ENCODE data around the gene MAD2L1BP. TPM values are rescaled to one million over a fixed set of nuclear protein-coding genes. Genes with fewer than 3 reads are reported as not detected.

Gene MAD2L1BP
- total and polyA plus RNA-seq, 2 of the 13 experiments (the other 11 are each of a cell fraction or from before 2014, with no cell fraction given) = 54.2 to 55.5 TPM

- in situ Hi-C loops (cut with HindIII; ENCODE audit: extremely low pct_ligation_motif_present, low pct_unique_long_range_greater_than_20kb) (no loop called here), intact Hi-C loops (cut with micrococcal nuclease; ENCODE audit: unreplicated experiment) (no loop called here)
- no peaks in the 10 kb centered on the region for H3K9me3 ChIP-seq (ENCODE audit: low read length)
- ChIA-PET POLR2A (interaction anchor here (1.7 kb wide), 1 partner anchor 19 kb away, joined by 8 read pairs; the partner anchor contains the start of gene GTPBP2), CTCF (ENCODE audit: low intra/inter-chr PET ratio, low total read pairs) (no interaction called here)
- no peaks in the 10 kb centered on the region for H3K27me3 ChIP-seq (ENCODE audit: control insufficient read depth in 1 of 2, insufficient read depth in 2 of 2, low read length in 2 of 2)
- no peak overlapping the region for H2AFZ ChIP-seq (ENCODE audit: low read length)
- H4K20me1 ChIP-seq (ENCODE audit: insufficient read depth, low read length) = no peaks in the 10 kb centered on the region
- H3K79me2 ChIP-seq (ENCODE audit: insufficient read depth, low read length) = no peaks in the 10 kb centered on the region
- no peak for FAIRE-seq
- peaks cover 9 to 67% of the 10 kb centered on the region in 2 experiments for H3K36me3 ChIP-seq (replicated peaks in 1 of 2; ENCODE audit: control insufficient read depth in 1 of 2, insufficient read depth in 2 of 2, low read length in 2 of 2)
- ATAC-seq = no peak
- no peak overlapping the region for H3K27ac ChIP-seq (ENCODE audit: extremely low read length, insufficient read depth, low read length)
- TF ChIP-seq RXRB (CRISPR knock-in tag; IDR thresholded peaks at IDR 0.05; ENCODE audit: borderline replicate concordance) (no peak), MYC (CRISPR knock-in tag; IDR thresholded peaks at IDR 0.05; ENCODE audit: borderline replicate concordance) (no peak), KLF12 (CRISPR knock-in tag; IDR thresholded peaks at IDR 0.05; ENCODE audit: borderline replicate concordance) (no peak), EZH2 (conservative IDR thresholded peaks at IDR 0.05; ENCODE audit: low read depth, low read length) (no peak), TARDBP (CRISPR knock-in tag; IDR thresholded peaks at IDR 0.05) (no peak), ZNF441 (CRISPR knock-in tag; IDR thresholded peaks at IDR 0.05; ENCODE audit: borderline replicate concordance) (no peak), CEBPZ (IDR thresholded peaks at IDR 0.05; ENCODE audit: low read length) (no peak), HHEX (CRISPR knock-in tag; IDR thresholded peaks at IDR 0.05) (no peak), PLSCR1 (CRISPR knock-in tag; IDR thresholded peaks at IDR 0.05; ENCODE audit: borderline replicate concordance) (no peak), NFYC (CRISPR knock-in tag; IDR thresholded peaks at IDR 0.05) (no peak), IRF1 (CRISPR knock-in tag; IDR thresholded peaks at IDR 0.05; ENCODE audit: low read depth) (no peak), SAP130 (CRISPR knock-in tag; IDR thresholded peaks at IDR 0.05; ENCODE audit: low read depth) (no peak), AHR (CRISPR knock-in tag; IDR thresholded peaks at IDR 0.05) (no peak), RELA (CRISPR knock-in tag; IDR thresholded peaks at IDR 0.05) (no peak), ZNF350 (CRISPR knock-in tag; IDR thresholded peaks at IDR 0.05; ENCODE audit: borderline replicate concordance, low read depth) (no peak), ATM (IDR thresholded peaks at IDR 0.05; ENCODE audit: borderline replicate concordance) (no peak), TEF (CRISPR knock-in tag; IDR thresholded peaks at IDR 0.05) (no peak), ZBTB7A (CRISPR knock-in tag; IDR thresholded peaks at IDR 0.05) (no peak)
- H3K4me1 ChIP-seq (ENCODE audit: insufficient read depth, low read length) = no peaks in the 10 kb centered on the region
- WGBS (ENCODE audit: low lambda C conversion rate) = 98% methylated on average over 5 of the region's 5 CpGs
- no peak overlapping the region for H3K9ac ChIP-seq (ENCODE audit: insufficient read depth, low read depth, low read length)
- H3K4me2 ChIP-seq (ENCODE audit: low read depth, low read length) = no peak overlapping the region
- BruUV-seq (replicated peaks) = no TSS peak
- no peak for DNase-seq (ENCODE audit: low spot score)
- H3K4me3 ChIP-seq (replicated peaks in 1 of 3; ENCODE audit: insufficient read depth in 1 of 3, low read depth in 2 of 3, low read length in 3 of 3) = no peak overlapping the region
Observed at GRCh38 chr6:43610431-43610830, 25.2 kb upstream of the MAD2L1BP start.
